HG02571 (cell line): ENCODE results near the gene SOX10.
A peak's percentile ranks its signal among the peaks of the same experiment; 100 is the strongest.
"Not testable (repeated sequence)": the region's sequence is repeated elsewhere in the genome, so short reads cannot be mapped to it uniquely, and the experiment has no call there.

ENCODE experiments used
- ATAC-seq: cut with Tn5 transposase; IDR thresholded peaks from one replicate; pipeline ENCODE4 v1.9.1; 2021; ENCODE audit warnings: mild to moderate bottlenecking, moderate library complexity; ENCODE audit not compliant: unreplicated experiment

SOX10 gene

DNA sequence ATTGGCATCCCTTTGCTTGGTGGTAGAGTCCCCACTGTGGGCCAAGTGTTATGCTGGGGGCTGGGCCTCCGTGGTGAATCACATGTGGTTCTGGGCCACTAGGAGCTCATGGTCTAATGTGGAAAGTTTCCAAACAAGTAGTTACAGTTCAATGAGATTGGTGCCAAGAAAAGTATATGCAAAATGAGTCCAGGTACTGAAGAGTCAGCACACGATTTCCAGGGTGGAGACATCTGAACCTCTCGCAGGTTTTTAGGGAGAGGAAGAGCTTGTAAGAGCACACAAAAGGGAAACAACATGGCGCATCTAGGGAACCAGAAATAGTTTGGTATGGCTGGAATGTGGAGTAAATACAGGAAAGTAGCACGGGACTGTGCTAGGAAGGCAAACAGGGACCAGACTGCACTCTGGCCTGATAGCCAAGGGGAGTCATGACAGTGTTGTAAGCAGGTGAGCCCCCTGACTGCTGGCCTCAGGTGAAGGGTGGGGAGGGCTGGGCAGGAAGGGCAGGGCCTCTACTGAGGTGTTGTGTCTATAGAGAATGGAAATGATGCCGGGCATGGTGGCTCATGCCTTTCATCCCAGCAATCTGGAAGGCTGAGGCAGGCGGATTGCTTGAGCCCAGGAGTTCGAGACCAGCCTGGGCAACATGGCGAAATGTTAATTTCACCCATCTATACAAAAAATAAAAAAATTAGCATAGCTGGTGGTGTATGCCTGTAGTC, 18.3 kb downstream of the SOX10 start:
- ATAC-seq, result no peak

- no peak for ATAC-seq
Observed at GRCh38 chr22:37961062-37961461, 23.3 kb downstream of the SOX10 start.

GRCh38 chr22:37959231-37959825, 25.0 kb downstream of the SOX10 start:
- ATAC-seq, result no peak

DNA sequence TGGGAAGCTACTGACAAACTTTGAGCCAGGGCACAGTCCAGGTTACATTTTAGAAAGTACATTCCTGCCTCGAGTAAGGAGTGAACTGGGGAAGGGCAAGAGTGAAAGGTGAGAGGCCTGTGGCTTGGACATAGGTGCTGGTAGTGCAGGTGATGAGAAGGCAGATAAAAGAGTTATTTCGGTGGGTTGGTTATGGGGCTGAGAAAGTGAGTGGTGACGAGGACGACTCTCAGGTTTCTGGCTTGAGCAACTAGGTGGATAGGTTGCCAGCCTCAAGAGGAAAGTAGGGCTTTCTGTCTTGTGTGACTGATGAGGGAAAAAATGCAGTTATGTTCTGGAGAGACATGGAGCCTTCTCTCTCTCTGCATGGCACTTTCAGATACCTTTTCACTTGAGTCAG, 27.1 kb downstream of the SOX10 start:
- ATAC-seq, result no peak

- ATAC-seq, result not testable (repeated sequence)
Observed at GRCh38 chr22:37955825-37956397, 28.4 kb downstream of the SOX10 start.

- no peak for ATAC-seq
Observed at GRCh38 chr22:37954686-37955085, 29.7 kb downstream of the SOX10 start.

DNA sequence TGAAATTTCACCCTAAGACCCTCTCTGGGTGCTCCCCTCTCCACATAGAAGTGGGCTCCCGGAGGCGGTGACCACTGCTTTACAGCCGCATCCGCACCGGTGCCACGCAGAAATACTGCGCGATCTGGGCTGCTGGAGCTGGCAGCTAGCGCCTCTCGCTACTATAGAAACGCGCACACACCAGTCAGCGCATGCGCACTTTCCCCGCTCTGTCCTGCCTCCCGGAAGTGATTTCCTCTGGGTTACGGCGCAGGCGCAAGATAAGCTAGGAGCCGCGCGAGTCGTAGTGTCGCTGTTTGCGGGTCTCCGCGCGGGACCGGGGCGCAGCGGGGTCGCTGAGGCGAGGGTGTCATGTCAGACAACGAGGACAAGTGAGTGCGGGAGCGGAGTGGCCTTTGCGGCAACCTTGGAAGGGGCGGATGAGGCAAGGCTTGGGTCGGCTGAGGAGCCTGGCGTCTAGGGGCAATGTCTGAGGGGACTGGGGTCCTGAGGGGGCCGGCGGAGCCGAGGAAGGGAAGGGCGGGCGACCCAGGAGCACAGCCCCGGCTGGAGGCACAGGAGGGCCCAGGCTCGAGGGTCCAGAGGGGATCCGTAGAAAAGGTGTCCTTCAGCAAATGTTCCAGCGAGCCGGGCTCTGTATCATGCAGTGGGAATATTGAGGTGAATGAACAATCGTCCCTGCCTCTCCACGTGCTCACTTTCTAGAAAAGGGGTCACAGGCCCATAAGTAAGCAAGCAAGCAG, 30.7 kb downstream of the SOX10 start, which contains the start of the genes C22orf23 and POLR2F:
Gene C22orf23 (minus strand): TSS at position 165 of the 743 bp plus-strand sequence. CDS start 452 bp downstream, outside the sequence.
Gene POLR2F (plus strand): TSS at position 263 of the 743 bp plus-strand sequence. CDS start 89 bp downstream, at position 352.
- ATAC-seq, result peak; percentile 86

- ATAC-seq, result peak; percentile 36
Observed at GRCh38 chr22:37953062-37953436, 31.3 kb downstream of the SOX10 start.

- not testable (repeated sequence) for ATAC-seq
Observed at GRCh38 chr22:37952629-37953028, 31.7 kb downstream of the SOX10 start.

- ATAC-seq, result no peak
Observed at GRCh38 chr22:37951305-37951704, 33.0 kb downstream of the SOX10 start.

- not testable (repeated sequence) for ATAC-seq
Observed at GRCh38 chr22:37947142-37947795, 37.1 kb downstream of the SOX10 start.

DNA sequence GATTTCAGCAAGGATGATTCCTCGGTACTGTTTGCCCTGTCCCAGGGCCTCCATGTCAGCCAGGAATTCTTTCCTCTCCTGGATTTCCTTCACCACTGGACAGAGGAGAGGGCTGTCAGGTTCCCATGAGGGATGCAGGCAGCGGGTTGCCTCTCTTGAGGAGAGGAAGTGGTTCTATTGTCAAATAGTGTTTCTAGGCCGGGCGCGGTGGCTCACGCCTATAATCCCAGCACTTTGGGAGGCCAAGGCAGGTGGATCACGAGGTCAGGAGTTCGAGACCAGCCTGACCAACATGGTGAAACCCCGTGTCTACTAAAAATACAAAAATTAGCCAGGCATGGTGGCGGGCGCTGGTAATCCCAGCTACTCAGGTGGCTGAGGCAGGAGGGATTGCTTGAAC, 39.9 kb downstream of the SOX10 start:
- ATAC-seq, result not testable (repeated sequence)

DNA sequence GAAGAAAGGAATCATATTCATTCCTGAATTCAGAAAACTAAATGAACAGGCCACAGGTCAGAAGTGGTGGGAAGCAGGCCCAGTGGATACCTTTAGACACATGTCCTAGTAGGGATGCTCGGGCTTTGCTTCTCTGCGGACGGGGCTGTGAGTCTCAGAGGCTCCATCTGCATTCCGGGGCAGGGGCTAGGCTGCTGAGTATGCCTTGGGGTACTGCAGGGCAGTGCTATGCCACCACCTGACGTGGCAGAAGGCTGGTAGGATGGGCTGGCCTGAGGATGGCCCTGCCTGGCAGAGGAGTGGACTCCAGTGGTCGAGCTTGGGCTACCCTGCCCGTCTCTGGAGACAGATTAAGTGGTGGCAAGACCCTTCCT, 40.5 kb downstream of the SOX10 start:
- no peak for ATAC-seq

GRCh38 chr22:37943136-37943824, 41.1 kb downstream of the SOX10 start:
- ATAC-seq, result no peak

DNA sequence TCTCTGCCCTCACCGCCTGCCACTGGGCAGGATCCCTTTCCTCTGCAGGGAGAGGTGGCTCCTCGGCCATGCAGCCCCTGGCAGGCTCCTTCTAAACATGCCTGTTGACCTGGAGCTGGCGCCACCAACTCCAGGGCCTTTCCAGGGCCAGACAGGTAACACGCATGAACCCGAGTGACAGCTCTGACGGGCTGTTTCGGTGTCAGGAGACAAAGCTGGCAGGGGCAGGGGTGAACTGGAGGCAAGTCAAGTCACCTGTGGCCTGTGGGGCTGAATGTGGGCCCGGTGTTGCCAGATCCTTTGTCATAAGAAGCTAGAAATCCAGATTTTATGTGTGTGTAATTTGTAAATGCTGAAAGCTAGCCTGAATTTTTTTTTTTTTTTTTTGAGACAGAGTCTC, 42.2 kb downstream of the SOX10 start:
- ATAC-seq, result no peak

GRCh38 chr22:37940698-37941376, 43.5 kb downstream of the SOX10 start:
- ATAC-seq, result no peak

GRCh38 chr22:37933711-37934376, 50.5 kb downstream of the SOX10 start:
- ATAC-seq, result peak; percentile 72

- ATAC-seq, result no peak
Observed at GRCh38 chr22:37932821-37933578, 51.4 kb downstream of the SOX10 start.
